Stimulated activated CD4-positive, alpha-beta T cell treated with anti-CD3 and anti-CD28 coated beads, Interleukin-4, amount 100 ng/mL, for 1 hour (primary cell): ENCODE data around the gene ZDHHC11B.
"Not testable (repeated sequence)": the region's sequence is repeated elsewhere in the genome, so short reads cannot be mapped to it uniquely, and the experiment has no call there.

Source experiments
- DNase-seq: peaks from one replicate; pipeline ENCODE4 v3.0.0-alpha.2; 2020

The ZDHHC11B gene

GRCh38 chr5:766666-767431 is 17.7 kb downstream of the ZDHHC11B start:
- no peak for DNase-seq

DNA sequence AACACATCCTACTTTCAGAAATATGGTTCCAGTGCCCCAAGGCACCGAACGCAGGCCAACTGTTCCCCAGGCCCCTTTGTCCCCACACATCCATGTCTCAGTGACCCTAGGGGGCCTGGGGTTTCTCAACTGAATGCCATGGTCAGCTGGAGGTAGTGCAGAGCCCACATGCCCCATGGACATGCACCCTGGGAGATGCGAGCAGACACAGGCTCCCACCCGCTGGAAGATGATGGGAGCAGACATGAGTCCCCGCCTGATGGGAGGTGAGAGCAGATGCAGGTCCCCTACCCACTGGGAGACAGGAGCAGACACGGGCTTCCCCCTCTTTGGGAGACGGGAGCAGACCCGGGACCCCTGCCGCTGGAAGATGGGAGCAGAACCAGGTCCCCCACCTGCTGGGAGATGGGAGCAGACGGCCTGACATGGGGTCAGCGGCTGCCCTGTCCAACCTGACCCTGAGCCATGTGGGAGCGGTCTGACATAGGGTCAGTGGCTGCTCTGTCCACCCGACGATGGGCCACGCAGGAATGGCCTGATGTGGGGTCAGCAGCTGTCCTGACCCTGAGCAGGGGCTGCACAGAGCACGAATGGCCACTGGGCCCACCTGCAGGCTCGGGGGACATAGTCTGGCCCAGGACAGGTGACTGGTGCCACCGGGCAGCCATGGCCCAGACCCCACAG is 18.4 kb downstream of the ZDHHC11B start:
- no peak for DNase-seq

- DNase-seq: no peak
These were observed 20.3 kb downstream of the ZDHHC11B start for GRCh38 chr5:763998-764781.

DNA sequence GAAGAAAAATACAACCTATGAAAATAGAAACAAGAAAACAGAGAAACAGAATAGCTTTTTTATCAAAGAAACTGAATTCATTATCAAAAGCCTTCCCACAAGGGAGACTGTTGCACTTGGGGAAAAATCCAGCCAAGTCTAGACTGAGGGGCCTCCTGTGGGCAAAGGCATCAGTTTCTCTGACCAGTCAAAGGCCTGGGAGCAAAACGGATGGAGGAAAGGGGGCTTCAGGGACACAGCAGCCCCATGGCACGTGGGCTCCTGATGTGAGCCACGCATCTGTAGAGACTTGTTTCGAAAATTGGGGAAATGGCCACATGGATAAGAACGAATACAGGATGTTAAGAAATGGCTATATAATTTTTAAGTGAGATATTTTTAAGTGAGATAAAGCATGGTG is 21.1 kb downstream of the ZDHHC11B start:
- DNase-seq: no peak

DNA sequence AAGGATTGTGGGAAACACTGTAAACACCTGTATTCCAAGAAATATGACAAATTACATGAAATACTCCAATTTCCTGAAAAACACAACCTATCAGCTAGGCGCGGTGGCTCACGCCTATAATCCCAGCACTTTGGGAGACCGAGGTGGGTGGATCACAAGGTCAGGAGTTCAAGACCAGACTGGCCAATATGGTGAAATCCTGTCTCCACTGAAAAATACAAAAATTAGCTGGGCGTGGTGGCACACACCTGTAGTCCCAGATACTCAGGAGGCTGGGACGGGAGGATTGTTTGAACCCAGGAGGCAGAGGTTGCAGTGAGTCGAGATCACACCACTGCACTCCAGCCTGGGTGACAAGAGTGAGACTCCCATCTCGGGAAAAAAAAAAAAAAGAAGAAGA is 21.5 kb downstream of the ZDHHC11B start:
- not testable (repeated sequence) for DNase-seq

DNA sequence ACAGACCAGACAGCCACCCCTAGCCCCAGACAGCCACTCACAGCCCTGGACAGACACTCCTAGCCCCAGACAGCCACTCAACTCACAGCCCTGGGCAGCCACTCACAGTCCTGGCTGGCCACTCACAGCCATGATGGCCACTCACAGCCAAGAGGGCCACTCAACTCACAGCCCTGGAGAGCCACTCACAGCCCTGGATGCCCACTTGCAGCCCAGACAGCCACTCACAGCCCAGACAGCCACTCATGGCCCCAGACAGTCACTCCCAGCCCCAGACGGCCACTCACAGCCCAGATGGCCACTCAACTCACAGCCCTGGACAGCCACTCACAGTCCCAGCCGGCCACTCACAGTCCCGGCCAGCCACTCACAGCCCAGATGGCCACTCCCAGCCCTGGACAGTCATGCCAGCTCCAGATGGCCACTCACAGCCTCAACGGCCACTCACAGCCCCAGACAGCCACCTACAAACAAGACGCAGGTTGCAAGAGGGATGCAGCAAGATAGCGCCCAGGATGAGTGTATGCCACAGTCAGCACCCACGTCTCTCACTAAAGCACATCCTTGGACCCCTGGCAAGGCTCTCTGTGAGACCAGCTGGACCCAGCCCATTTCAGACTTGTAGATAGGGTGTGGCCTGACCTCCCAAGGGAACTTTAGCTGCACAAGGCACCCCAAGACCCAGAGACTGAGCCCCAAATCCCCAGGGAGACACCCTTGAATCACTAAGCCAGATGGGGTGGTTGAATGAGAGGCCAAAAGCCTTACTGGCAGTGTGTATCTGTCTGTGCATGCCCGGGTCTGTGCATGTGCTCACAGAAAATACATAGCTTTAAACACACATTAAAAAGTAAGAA is 22.4 kb downstream of the ZDHHC11B start:
- no peak for DNase-seq

- DNase-seq: peak; percentile 2
These were observed 23.3 kb downstream of the ZDHHC11B start for GRCh38 chr5:761059-761771.

DNA sequence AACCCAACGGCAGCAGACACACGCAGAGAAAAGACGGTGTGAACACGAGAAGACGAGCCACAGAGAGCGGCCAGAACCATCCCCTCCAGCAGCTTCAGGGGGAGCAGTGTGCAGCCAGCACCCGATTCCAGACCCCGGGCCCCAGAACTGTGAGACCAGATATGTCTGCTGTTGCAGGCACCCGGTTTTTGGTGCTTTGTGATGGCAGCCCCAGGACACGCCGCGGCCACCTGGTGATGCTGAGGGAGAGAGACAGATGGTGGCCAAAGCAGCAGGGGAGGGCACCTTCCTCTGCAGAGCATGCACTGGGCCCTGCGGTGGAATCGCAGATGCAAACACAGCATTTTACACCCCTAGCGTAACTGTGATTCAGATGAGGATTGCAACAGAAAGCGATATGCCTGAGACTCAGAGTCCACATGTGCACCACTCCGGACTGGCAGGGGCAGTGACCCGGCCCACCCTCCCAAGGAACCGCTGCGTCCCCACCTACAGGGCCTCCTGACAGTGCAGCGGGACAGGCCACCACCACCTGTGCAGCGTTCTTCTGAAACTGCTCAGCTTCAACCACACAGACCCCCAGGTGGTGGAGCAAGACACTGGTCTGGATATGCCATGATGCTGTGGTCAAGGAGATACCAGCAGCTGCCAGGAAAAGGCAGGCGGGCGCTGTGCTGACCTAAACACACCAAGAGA is 24.0 kb downstream of the ZDHHC11B start:
- peak; percentile 1 for DNase-seq

- peak; percentile 2 for DNase-seq
These were observed 24.7 kb downstream of the ZDHHC11B start for GRCh38 chr5:759781-760362.

DNA sequence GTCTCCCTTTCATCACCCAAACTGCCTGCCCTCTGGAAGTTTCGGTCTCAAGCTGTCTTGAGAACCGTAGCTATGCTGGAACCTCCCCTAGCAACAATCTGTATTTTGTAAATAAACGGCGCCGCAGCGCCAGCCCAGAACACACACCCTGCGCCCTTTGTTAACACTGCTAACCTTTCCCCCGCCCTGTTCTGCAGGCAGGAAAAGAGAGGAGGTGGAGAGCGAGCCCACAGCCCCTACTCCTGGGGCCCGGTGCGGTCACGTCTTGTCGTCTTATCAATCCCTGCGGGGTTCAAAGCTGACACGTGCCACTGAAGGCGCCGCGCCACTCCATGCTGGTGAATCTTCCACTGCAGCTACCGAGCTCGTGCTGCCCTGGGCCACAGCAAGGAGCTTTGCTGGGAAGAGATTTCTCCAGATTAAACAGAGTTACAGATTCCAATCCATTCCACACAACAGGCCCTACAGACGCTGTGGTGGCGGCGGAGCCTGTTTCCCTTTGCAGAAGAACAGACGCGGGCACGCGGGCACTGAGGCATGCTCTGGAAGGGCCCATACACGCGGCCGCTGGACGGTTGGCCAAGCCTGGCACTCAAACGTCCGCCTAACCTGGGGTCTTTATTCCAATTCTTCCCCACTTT is 25.3 kb downstream of the ZDHHC11B start:
- peak; percentile 26 for DNase-seq

DNA sequence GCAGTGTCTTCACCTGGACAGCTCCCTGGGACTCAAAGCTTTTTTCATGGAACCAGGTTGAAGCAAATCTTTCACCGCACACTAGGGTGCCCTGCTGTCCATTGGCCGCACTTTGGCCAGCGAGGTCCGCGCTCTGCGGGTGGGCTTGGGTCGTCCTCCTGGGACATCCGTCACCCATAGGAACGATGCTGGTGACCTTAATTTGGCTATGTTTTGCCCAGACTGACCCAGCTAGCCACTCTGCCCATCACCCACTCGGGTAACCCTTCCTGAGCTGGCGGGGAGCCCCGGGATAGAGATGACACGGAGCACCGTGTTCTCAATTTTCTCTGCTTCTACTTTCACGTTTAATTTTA is 25.9 kb downstream of the ZDHHC11B start:
- no peak for DNase-seq

- no peak for DNase-seq
These were observed 26.4 kb downstream of the ZDHHC11B start for GRCh38 chr5:757931-758697.

DNA sequence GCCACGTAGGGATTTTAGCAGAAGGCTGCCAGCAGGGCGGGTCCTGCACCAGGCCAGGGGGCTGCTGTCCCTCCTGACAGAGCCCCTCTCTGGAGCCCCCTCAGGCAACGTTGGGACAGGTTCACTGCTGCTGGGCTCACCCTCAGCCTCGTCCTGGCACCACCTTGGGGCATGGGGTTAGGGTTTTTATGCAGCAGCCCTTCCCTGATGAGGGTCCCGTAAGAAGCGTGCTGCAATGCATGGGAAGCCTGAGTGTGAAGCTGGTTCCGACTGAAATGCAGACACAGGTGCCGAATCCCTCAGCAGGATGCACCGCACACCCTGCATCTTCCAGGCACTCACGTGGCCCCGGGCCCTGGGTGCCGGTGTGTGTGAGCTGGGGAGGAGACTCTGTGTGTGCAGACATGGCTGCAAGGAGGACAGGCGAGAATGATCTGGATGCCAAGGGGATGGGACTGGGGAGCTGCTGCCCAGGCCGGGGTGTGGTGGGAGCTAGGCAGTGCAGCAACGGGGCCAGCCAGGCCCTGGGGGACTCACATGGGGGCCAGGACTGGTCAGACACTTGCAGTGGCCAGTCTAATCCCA is 27.1 kb downstream of the ZDHHC11B start:
- DNase-seq: no peak

GRCh38 chr5:756865-757345 is 27.6 kb downstream of the ZDHHC11B start:
- DNase-seq: no peak

- no peak for DNase-seq
These were observed 28.4 kb downstream of the ZDHHC11B start for GRCh38 chr5:756171-756570.

- DNase-seq: not testable (repeated sequence)
These were observed 30.3 kb downstream of the ZDHHC11B start for GRCh38 chr5:754143-754632.

DNA sequence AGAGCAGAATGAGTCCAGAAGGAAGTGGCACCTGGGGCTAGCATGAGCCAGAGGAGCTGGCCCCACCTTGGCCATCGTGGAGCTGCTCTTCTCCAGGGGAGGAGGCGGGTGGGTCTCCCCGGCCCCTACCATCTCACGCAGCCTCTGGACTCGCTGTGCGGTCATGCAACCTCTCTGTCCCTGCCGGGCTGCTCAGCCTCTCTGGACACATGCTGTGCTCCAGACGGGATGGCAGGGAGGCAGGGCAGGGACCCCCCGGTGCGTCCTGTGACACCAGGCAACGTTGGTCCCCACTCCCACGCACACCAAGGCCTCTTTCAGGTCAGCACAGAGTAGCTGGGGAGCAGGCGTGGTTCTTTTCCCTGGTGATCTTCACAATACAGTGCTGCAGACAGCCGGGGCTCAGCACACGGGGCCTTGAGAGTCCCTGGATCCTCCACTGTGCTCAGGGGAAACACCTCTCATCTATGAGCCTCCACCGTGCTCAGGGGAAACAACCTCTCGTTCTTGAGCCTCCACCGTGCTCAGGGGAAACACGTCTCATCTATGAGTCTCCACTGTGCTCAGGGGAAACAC is 30.9 kb downstream of the ZDHHC11B start:
- DNase-seq: not testable (repeated sequence)

- DNase-seq: not testable (repeated sequence)
These were observed 31.9 kb downstream of the ZDHHC11B start for GRCh38 chr5:752532-753115.
